ENCODE results near the gene DMRT3.

GRCh38 chr9:980640-981039, 4.2 kb downstream of the DMRT3 start:
- TF ChIP-seq CTCF (IDR thresholded peaks at IDR 0.05; ENCODE audit: low read depth, low read length, missing input control) (no peak), ZBTB33 (IDR thresholded peaks at IDR 0.05) (no peak), HNF4A (conservative IDR thresholded peaks at IDR 0.05) (no peak), RAD21 (IDR thresholded peaks at IDR 0.05) (no peak), FOXA1 (IDR thresholded peaks at IDR 0.05) (no peak), YY1 (IDR thresholded peaks at IDR 0.05) (no peak), TAF1 (conservative IDR thresholded peaks at IDR 0.05) (no peak), GABPA (IDR thresholded peaks at IDR 0.05 in 1 of 2, conservative IDR thresholded peaks at IDR 0.05 in 1 of 2) (no peak), SP1 (IDR thresholded peaks at IDR 0.05) (no peak), REST (IDR thresholded peaks at IDR 0.05) (no peak), HNF4G (IDR thresholded peaks at IDR 0.05) (no peak), ATF3 (IDR thresholded peaks at IDR 0.05) (no peak)
